Measurements from ENCODE around the gene SPON2. TPM values are rescaled to one million over a fixed set of nuclear protein-coding genes. Genes with fewer than 3 reads are reported as not detected.

The SPON2 gene
- total RNA-seq, 2 experiments from 2014 or later, result 8.4 to 35.3 TPM

- Histone ChIP-seq H3K9me3 (ENCODE audit: low read length) (no peaks in the 10 kb centered on the region), H3K4me2 (ENCODE audit: low read length) (peak overlapping the region; percentile 53), H3K4me3 (ENCODE audit: low read depth, low read length, poor library complexity, severe bottlenecking) (peak overlapping the region; percentile 7), H2AFZ (ENCODE audit: low read length) (peak overlapping the region; percentile 6; the same call in 1 of the 2 replicates), H3K4me1 (ENCODE audit: insufficient read depth, low read length, poor library complexity, severe bottlenecking) (peaks cover 25% of the 10 kb centered on the region), H3K27ac (ENCODE audit: low read depth, low read length, poor library complexity, severe bottlenecking) (peak overlapping the region; percentile 36), H3K79me2 (ENCODE audit: insufficient read depth, low read depth, low read length) (no peaks in the 10 kb centered on the region), H4K20me1 (ENCODE audit: insufficient read depth, low read length) (no peaks in the 10 kb centered on the region), H3K9me2 (ENCODE audit: insufficient read depth, low read length) (no peaks in the 10 kb centered on the region), H3K36me3 (ENCODE audit: insufficient read depth, low read length) (peaks cover 8% of the 10 kb centered on the region)
- CTCF ChIA-PET (ENCODE audit: unreplicated experiment), result interaction anchor here (0.8 kb wide), 1 partner anchor 15 kb away, joined by 4 read pairs; no protein-coding TSS in a partner anchor
- no peak for TF ChIP-seq EZH2phosphoT487 (IDR thresholded peaks at IDR 0.05; ENCODE audit: borderline replicate concordance, low read depth, low read length)
- TF ChIP-seq CTCF (conservative IDR thresholded peaks at IDR 0.05; ENCODE audit: low read length), result no peak
- no TSS peak for BruUV-seq (replicated peaks)
- DNase-seq (ENCODE audit: low spot score), result no peak
- intact Hi-C loops (cut with micrococcal nuclease; ENCODE audit: unreplicated experiment), result loop anchor here (1.0 to 5.0 kb wide), 3 partner anchors 15 to 47 kb away; partner anchors contain the start of gene CTBP1
- POLR2A ChIA-PET, result interaction anchor here (0.6 to 1.4 kb wide), 2 partner anchors 15 to 279 kb away, joined by 3 to 5 read pairs; no protein-coding TSS in a partner anchor
These were observed 28.1 kb upstream of the SPON2 start for GRCh38 chr4:1200425-1201035.

- intact Hi-C loops (cut with micrococcal nuclease; ENCODE audit: unreplicated experiment), result loop anchor here (5.0 kb wide), 1 partner anchor 48 kb away; the partner anchor contains the start of gene CTBP1
- peaks cover 8% of the 10 kb centered on the region for H3K36me3 ChIP-seq (ENCODE audit: insufficient read depth, low read length)
- H3K27ac ChIP-seq (ENCODE audit: low read depth, low read length, poor library complexity, severe bottlenecking), result no peak overlapping the region
- no peaks in the 10 kb centered on the region for H3K9me2 ChIP-seq (ENCODE audit: insufficient read depth, low read length)
- H3K9me3 ChIP-seq (ENCODE audit: low read length), result no peaks in the 10 kb centered on the region
- H3K4me2 ChIP-seq (ENCODE audit: low read length), result peak overlapping the region; percentile 53; the same call in 1 of the 2 replicates
- DNase-seq (ENCODE audit: low spot score), result no peak
- ChIA-PET POLR2A (interaction anchor here (0.8 kb wide), 1 partner anchor 381 kb away, joined by 3 read pairs; no protein-coding TSS in a partner anchor), CTCF (ENCODE audit: unreplicated experiment) (interaction anchor here (0.8 kb wide), 1 partner anchor 16 kb away, joined by 4 read pairs; no protein-coding TSS in a partner anchor)
- no peaks in the 10 kb centered on the region for H3K79me2 ChIP-seq (ENCODE audit: insufficient read depth, low read depth, low read length)
- BruUV-seq (replicated peaks), result no TSS peak
- H2AFZ ChIP-seq (ENCODE audit: low read length), result no peak overlapping the region
- H4K20me1 ChIP-seq (ENCODE audit: insufficient read depth, low read length), result no peaks in the 10 kb centered on the region
- H3K4me3 ChIP-seq (ENCODE audit: low read depth, low read length, poor library complexity, severe bottlenecking), result no peak overlapping the region
- peaks cover 25% of the 10 kb centered on the region for H3K4me1 ChIP-seq (ENCODE audit: insufficient read depth, low read length, poor library complexity, severe bottlenecking)
- TF ChIP-seq CTCF (conservative IDR thresholded peaks at IDR 0.05; ENCODE audit: low read length) (no peak), EZH2phosphoT487 (IDR thresholded peaks at IDR 0.05; ENCODE audit: borderline replicate concordance, low read depth, low read length) (no peak)
These were observed 27.4 kb upstream of the SPON2 start for GRCh38 chr4:1199556-1200331.
